Erythroblast (primary cell): ENCODE measurements around the gene RFFL.

Experiments used
- GATA1 ChIP-seq: IDR thresholded peaks from 2 replicates; pipeline ENCODE4 v1.6.1; 2011; ENCODE audit warnings: low read depth, mild to moderate bottlenecking, control low read depth, low read length, moderate library complexity
- POLR2A ChIP-seq: IDR thresholded peaks from 2 replicates; pipeline ENCODE4 v1.6.1; 2011; ENCODE audit warnings: mild to moderate bottlenecking, low read length

GRCh38 chr17:35048685-35049379 is 14.7 kb downstream of the RFFL start:
- no peak for TF ChIP-seq POLR2A
- TF ChIP-seq GATA1, result no peak
